Measurements from ENCODE around the gene RALA.

DNA sequence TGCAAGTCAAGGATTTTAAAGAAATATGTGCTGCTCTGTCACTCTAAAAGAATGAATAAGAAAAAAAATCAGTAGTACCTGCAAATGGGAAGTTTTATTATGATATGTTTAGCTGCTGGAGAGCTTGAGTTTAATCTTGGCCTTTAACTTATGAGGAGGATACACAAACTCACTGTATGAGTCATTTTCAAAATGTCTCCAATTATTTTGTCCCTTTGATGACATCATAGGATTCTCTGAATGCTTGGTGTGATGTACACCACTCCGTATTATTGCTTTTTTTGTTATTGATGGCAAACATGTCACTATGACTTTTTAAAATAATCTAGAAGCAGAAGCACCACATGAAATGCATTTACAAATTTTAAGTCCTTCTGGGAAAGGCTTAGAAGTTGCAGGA lies 125.8 kb downstream of the RALA start:
- TF ChIP-seq, protein P1, sequence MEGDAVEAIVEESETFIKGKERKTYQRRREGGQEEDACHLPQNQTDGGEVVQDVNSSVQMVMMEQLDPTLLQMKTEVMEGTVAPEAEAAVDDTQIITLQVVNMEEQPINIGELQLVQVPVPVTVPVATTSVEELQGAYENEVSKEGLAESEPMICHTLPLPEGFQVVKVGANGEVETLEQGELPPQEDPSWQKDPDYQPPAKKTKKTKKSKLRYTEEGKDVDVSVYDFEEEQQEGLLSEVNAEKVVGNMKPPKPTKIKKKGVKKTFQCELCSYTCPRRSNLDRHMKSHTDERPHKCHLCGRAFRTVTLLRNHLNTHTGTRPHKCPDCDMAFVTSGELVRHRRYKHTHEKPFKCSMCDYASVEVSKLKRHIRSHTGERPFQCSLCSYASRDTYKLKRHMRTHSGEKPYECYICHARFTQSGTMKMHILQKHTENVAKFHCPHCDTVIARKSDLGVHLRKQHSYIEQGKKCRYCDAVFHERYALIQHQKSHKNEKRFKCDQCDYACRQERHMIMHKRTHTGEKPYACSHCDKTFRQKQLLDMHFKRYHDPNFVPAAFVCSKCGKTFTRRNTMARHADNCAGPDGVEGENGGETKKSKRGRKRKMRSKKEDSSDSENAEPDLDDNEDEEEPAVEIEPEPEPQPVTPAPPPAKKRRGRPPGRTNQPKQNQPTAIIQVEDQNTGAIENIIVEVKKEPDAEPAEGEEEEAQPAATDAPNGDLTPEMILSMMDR (IDR thresholded peaks at IDR 0.05), result no peak
- TF ChIP-seq POLR2A (IDR thresholded peaks at IDR 0.05), result no peak

Data from thyroid gland (tissue), 4 donors.